IMR-90 (cell line): ENCODE data around the gene HDAC5. TPM values are rescaled to one million over a fixed set of nuclear protein-coding genes. Genes with fewer than 3 reads are reported as not detected.

ENCODE experiments used
- ATAC-seq: fragments of 200-7000 bp; cut with Tn5 transposase; 2 replicates; pipeline ENCODE4 v1.9.1; 2020; ENCODE audit warnings: low read depth, mild to moderate bottlenecking, moderate library complexity
- BruUV-seq: library from RNA; stranded (reverse); fragments of 400-500 nt; replicated peaks from 2 replicates; lab custom pipeline; 2021; lab: Mats Ljungman, UMichigan
- CTCF ChIA-PET: fragments of 300-600 bp; formaldehyde crosslinking; extraction: SDS; loops from one replicate; lab custom pipeline; 2021; ENCODE audit warnings: antibody characterized with exemption; lab: Yijun Ruan, JAX
- POLR2A ChIA-PET: fragments of 300-600 bp; sonication (Branson Sonifier 250); formaldehyde crosslinking; loops from one replicate; lab custom pipeline; 2022; ENCODE audit warnings: antibody characterized with exemption; ENCODE audit not compliant: unreplicated experiment; lab: Charles Lee
- DNase-seq: peaks from one replicate; pipeline ENCODE4 v3.0.0; 2013
- H2AFZ ChIP-seq: replicated peaks from 2 replicates; pipeline ENCODE3; 2013; ENCODE audit warnings: low read length, mild to moderate bottlenecking; ENCODE audit not compliant: poor library complexity
- H2AK5ac ChIP-seq: 2 replicates; pipeline ENCODE4 v1.6.1; 2013; ENCODE audit warnings: low read depth, low read length, inconsistent platforms
- H2AK9ac ChIP-seq: replicated peaks from 2 replicates; pipeline ENCODE3; 2013; ENCODE audit warnings: mild to moderate bottlenecking, low read depth, low read length, moderate library complexity; ENCODE audit not compliant: poor library complexity
- H2BK120ac ChIP-seq: 2 replicates; pipeline ENCODE4 v1.6.1; 2013; ENCODE audit warnings: low read depth, low read length, inconsistent platforms
- H2BK15ac ChIP-seq: 3 replicates; pipeline ENCODE4 v1.6.1; 2013; ENCODE audit warnings: low read depth, low read length, inconsistent platforms
- H2BK20ac ChIP-seq: 2 replicates; pipeline ENCODE4 v1.6.1; 2013; ENCODE audit warnings: low read depth, mild to moderate bottlenecking, inconsistent platforms, low read length, moderate library complexity
- H2BK5ac ChIP-seq: 2 replicates; pipeline ENCODE4 v1.6.1; 2013; ENCODE audit warnings: mild to moderate bottlenecking, low read depth, low read length, inconsistent platforms; ENCODE audit not compliant: poor library complexity, severe bottlenecking
- H3K14ac ChIP-seq: replicated peaks from 2 replicates; pipeline ENCODE4 v1.6.1; 2013; ENCODE audit warnings: low read depth, low read length, inconsistent platforms
- H3K18ac ChIP-seq: 2 replicates; pipeline ENCODE4 v1.6.1; 2013; ENCODE audit warnings: low read depth, low read length, control low read depth
- H3K23ac ChIP-seq: 2 replicates; pipeline ENCODE4 v1.6.1; 2013; ENCODE audit warnings: low read depth, low read length, inconsistent platforms
- H3K27ac ChIP-seq: 2 replicates; pipeline ENCODE4 v1.5.1; 2013; ENCODE audit warnings: mild to moderate bottlenecking, control low read depth, low read length; ENCODE audit not compliant: insufficient read depth
- H3K27me3 ChIP-seq: 2 replicates; pipeline ENCODE4 v1.6.1; 2013; ENCODE audit warnings: low read length; ENCODE audit not compliant: control insufficient read depth, insufficient read depth
- H3K36me3 ChIP-seq: 2 replicates; pipeline ENCODE4 v1.6.1; 2013; ENCODE audit warnings: low read length, mixed read lengths; ENCODE audit not compliant: control insufficient read depth, insufficient read depth
- H3K4ac ChIP-seq: 2 replicates; pipeline ENCODE4 v1.6.1; 2013; ENCODE audit warnings: low read depth, low read length, inconsistent platforms
- H3K4me1 ChIP-seq: 2 replicates; pipeline ENCODE4 v1.6.1; 2013; ENCODE audit warnings: low read length, mixed read lengths; ENCODE audit not compliant: control insufficient read depth, insufficient read depth
- H3K4me2 ChIP-seq: 2 replicates; pipeline ENCODE4 v1.6.1; 2013; ENCODE audit warnings: low read depth, mild to moderate bottlenecking, control low read depth, low read length, moderate library complexity
- H3K4me3 ChIP-seq: 2 replicates; pipeline ENCODE4 v1.5.1; 2013; ENCODE audit warnings: low read depth, mild to moderate bottlenecking, control low read depth, low read length, moderate library complexity; ENCODE audit not compliant: insufficient read depth
- H3K56ac ChIP-seq: 2 replicates; pipeline ENCODE4 v1.6.1; 2013; ENCODE audit warnings: low read length, inconsistent platforms; ENCODE audit not compliant: insufficient read depth; ENCODE audit errors: extremely low read depth
- H3K79me1 ChIP-seq, 2 experiments: 2 replicates each; pipeline ENCODE4 v1.6.1; 2013; ENCODE audit warnings: low read length in 2 of 2, inconsistent platforms in 1 of 2, low read depth in 1 of 2
- H3K9ac ChIP-seq: 2 replicates; pipeline ENCODE4 v1.6.1; 2013; ENCODE audit warnings: low read depth, low read length, control low read depth
- H3K9me1 ChIP-seq: 2 replicates; pipeline ENCODE4 v1.6.1; 2013; ENCODE audit warnings: low read length, inconsistent platforms; ENCODE audit not compliant: insufficient read depth
- H3K9me3 ChIP-seq: 2 replicates; pipeline ENCODE4 v1.6.1; 2013; ENCODE audit warnings: low read length; ENCODE audit not compliant: control insufficient read depth, insufficient read depth
- H4K20me1 ChIP-seq: 2 replicates; pipeline ENCODE4 v1.6.1; 2013; ENCODE audit warnings: low read length, inconsistent platforms; ENCODE audit not compliant: insufficient read depth
- H4K5ac ChIP-seq: 2 replicates; pipeline ENCODE4 v1.6.1; 2013; ENCODE audit warnings: mild to moderate bottlenecking, low read depth, low read length, control low read depth
- H4K8ac ChIP-seq, 2 experiments: 2 replicates each; pipeline ENCODE4 v1.6.1; 2013; ENCODE audit warnings: low read depth in 2 of 2, low read length in 2 of 2, control low read depth in 1 of 2, inconsistent platforms in 1 of 2
- H4K91ac ChIP-seq: 2 replicates; pipeline ENCODE4 v1.6.1; 2013; ENCODE audit warnings: low read depth, low read length, inconsistent platforms; ENCODE audit not compliant: insufficient read depth
- BHLHE40 ChIP-seq: fragments of 150-350 bp; IDR thresholded peaks from 2 replicates; pipeline ENCODE4 v1.6.1; 2016; ENCODE audit warnings: mild to moderate bottlenecking, low read depth, low read length
- CHD1 ChIP-seq: IDR thresholded peaks from 2 replicates; pipeline ENCODE4 v1.6.1; 2012; ENCODE audit warnings: low read depth, low read length, improper control_type of control experiment
- CTCF ChIP-seq: conservative IDR thresholded peaks from 2 replicates; pipeline ENCODE4 v1.5.1; 2012; ENCODE audit warnings: mild to moderate bottlenecking, low read depth, low read length, improper control_type of control experiment
- FOS ChIP-seq: fragments of 150-350 bp; IDR thresholded peaks from 2 replicates; pipeline ENCODE4 v1.6.1; 2016; ENCODE audit warnings: low read depth, low read length
- MAZ ChIP-seq: IDR thresholded peaks from 2 replicates; pipeline ENCODE4 v1.6.1; 2012; ENCODE audit warnings: low read depth, mild to moderate bottlenecking, low read length, improper control_type of control experiment, moderate library complexity, borderline replicate concordance
- MXI1 ChIP-seq: IDR thresholded peaks from 2 replicates; pipeline ENCODE4 v1.6.1; 2012; ENCODE audit warnings: low read depth, mild to moderate bottlenecking, low read length, moderate library complexity, borderline replicate concordance
- POLR2A ChIP-seq: IDR thresholded peaks from 2 replicates; pipeline ENCODE4 v1.6.1; 2012; ENCODE audit warnings: mild to moderate bottlenecking, low read depth, low read length
- RAD21 ChIP-seq: IDR thresholded peaks from 2 replicates; pipeline ENCODE4 v1.6.1; 2012; ENCODE audit warnings: low read length, improper control_type of control experiment
- RFX5 ChIP-seq: IDR thresholded peaks from 2 replicates; pipeline ENCODE4 v1.8.0; 2012; ENCODE audit warnings: low read depth, mild to moderate bottlenecking, low read length, moderate library complexity
- USF2 ChIP-seq: fragments of 150-350 bp; IDR thresholded peaks from 2 replicates; pipeline ENCODE4 v1.6.1; 2017; ENCODE audit warnings: mild to moderate bottlenecking, antibody characterized with exemption, low read length, low read depth
- WGBS, 2 experiments: methylation state at CpG; one replicate each; pipeline versions ENCODE4 v1.1.5 to v1.1.7; 2013; ENCODE audit warnings: missing lambda C conversion rate in 2 of 2; ENCODE audit not compliant: insufficient read length in 1 of 2; ENCODE audit errors: extremely low coverage in 2 of 2; 5-methylcytosine and 5-hydroxymethylcytosine counted together
- dilution Hi-C: fragments of 300-500 bp; cut with HindIII; formaldehyde crosslinking; loops from one replicate; pipeline ENCODE4 v1.14.3; 2018; ENCODE audit warnings: low sequenced_read_pairs; ENCODE audit not compliant: unreplicated experiment
- in situ Hi-C: fragments of 300-500 bp; cut with MboI; formaldehyde crosslinking; loops from 3 replicates; pipeline ENCODE4 v1.14.3; 2019; ENCODE audit warnings: low sequenced_read_pairs, inconsistent platforms, mixed read lengths
- intact Hi-C: fragments of 100-400 bp; cut with micrococcal nuclease; formaldehyde crosslinking; loops from 2 replicates; pipeline ENCODE4 v1.10.0; 2022
- polyA plus RNA-seq, 3 experiments: library from polyadenylated mRNA; depleted of rRNA; stranded (reverse); fragments of >200 nt; gene quantifications; 2 replicates each; pipeline ENCODE4 v1.2.3, GENCODE V29; 2012; ENCODE audit warnings: low replicate concordance in 1 of 3
- total RNA-seq: library from RNA; depleted of rRNA; stranded (reverse); fragments of >200 nt; gene quantifications from 2 replicates; pipeline ENCODE4 v1.2.3, GENCODE V29; 2012

HDAC5 gene
- total and polyA plus RNA-seq, 2 of the 4 experiments (the other 2 are of a cell fraction) = 47.0 to 61.3 TPM

GRCh38 chr17:44108440-44109311 is 14.8 kb downstream of the HDAC5 start (continued):
- TF ChIP-seq USF2 = 0 out of 2 replicates have a peak, but pooled peaks have one; percentile 20
- TF ChIP-seq RFX5 = no peak

GRCh38 chr17:44106801-44107200 is 16.6 kb downstream of the HDAC5 start:
- BruUV-seq = no TSS peak
- H4K5ac ChIP-seq = no peak overlapping the region
- no peak overlapping the region for H3K56ac ChIP-seq
- H2BK20ac ChIP-seq = no peak overlapping the region
- peaks cover 28% of the 10 kb centered on the region for H3K9me1 ChIP-seq
- POLR2A ChIA-PET = interaction anchor here (0.7 kb wide), 1 partner anchor 40 kb away, joined by 3 read pairs; the partner anchor contains the start of gene LSM12
- CTCF ChIA-PET = no interaction called here
- H2BK15ac ChIP-seq = no peak overlapping the region; the same call in 2 of the 3 replicates
- no peaks in the 10 kb centered on the region for H3K9me3 ChIP-seq
- 0 out of 2 replicates have a peak overlapping the region, but pooled peaks have one; percentile 22 for H3K14ac ChIP-seq
- H4K91ac ChIP-seq = no peak overlapping the region
- no peak for TF ChIP-seq POLR2A
- no peak for TF ChIP-seq RAD21
- TF ChIP-seq BHLHE40 = no peak
- no peak for TF ChIP-seq MXI1
- TF ChIP-seq CTCF = no peak
- no peak for TF ChIP-seq USF2
- TF ChIP-seq FOS = no peak
- TF ChIP-seq MAZ = no peak
- TF ChIP-seq CHD1 = no peak
- H3K79me1 ChIP-seq = peaks cover 18 to 80% of the 10 kb centered on the region in 2 experiments
- H4K20me1 ChIP-seq = peaks cover 32% of the 10 kb centered on the region
- peaks cover 46% of the 10 kb centered on the region for H3K4me1 ChIP-seq
- 0 out of 2 replicates have a peak overlapping the region, but pooled peaks have one; percentile 51 for H2AK5ac ChIP-seq
- H3K4me2 ChIP-seq = no peak overlapping the region
- DNase-seq (no peak), ATAC-seq (no peak)
- no peak overlapping the region for H3K23ac ChIP-seq
- no peak overlapping the region for H3K4ac ChIP-seq
- dilution Hi-C loops = no loop called here
- no peak overlapping the region for H3K4me3 ChIP-seq
- no peak overlapping the region for H3K9ac ChIP-seq
- H3K27ac ChIP-seq = no peak overlapping the region
- in situ Hi-C loops = no loop called here
- no peak overlapping the region for H3K18ac ChIP-seq
- no peaks in the 10 kb centered on the region for H3K36me3 ChIP-seq
- no peaks in the 10 kb centered on the region for H3K27me3 ChIP-seq
- H4K8ac ChIP-seq = no peak overlapping the region
- H2BK5ac ChIP-seq = no peak overlapping the region
- no peak overlapping the region for H2BK120ac ChIP-seq
- no peak overlapping the region for H2AFZ ChIP-seq
- no CpG with 5 or more reads among the region's 4 CpGs for WGBS, 2 experiments
- H2AK9ac ChIP-seq = no peak overlapping the region
- intact Hi-C loops = no loop called here
